Tongue (tissue), 2 donors: ENCODE results near the gene HLCS. TPM values are rescaled to one million over a fixed set of nuclear protein-coding genes. Genes with fewer than 3 reads are reported as not detected.

Experiments
- DNase-seq: peaks from one replicate; pipeline ENCODE4 v3.0.0-alpha.2; 2015
- total RNA-seq: library from RNA; depleted of rRNA; stranded (reverse); fragments of >200 nt; gene quantifications from one replicate; pipeline ENCODE4 v1.2.3, GENCODE V29; 2014

The HLCS gene
- total RNA-seq, 1 donor from 2014 or later, result 30.0 TPM

DNA sequence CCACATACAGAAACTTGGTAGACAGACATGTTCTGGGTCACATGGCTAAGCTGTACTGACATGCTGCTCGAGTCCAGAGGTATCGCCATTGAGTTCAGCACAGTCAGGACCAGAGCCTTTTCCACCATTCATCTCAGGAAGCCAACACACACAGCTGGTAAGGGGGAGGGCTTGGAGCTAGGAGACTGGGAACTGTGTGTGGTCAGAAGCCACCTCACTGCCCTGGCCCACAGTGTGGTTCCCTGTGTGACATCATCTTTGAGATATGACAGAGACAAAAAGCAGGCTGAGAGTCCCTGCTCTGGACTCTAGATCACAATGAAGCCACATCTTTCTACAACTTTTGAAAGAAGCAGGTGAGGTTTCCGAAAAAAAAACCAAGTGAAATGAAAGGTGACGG is 160.4 kb downstream of the HLCS start:
- DNase-seq, result no peak

DNA sequence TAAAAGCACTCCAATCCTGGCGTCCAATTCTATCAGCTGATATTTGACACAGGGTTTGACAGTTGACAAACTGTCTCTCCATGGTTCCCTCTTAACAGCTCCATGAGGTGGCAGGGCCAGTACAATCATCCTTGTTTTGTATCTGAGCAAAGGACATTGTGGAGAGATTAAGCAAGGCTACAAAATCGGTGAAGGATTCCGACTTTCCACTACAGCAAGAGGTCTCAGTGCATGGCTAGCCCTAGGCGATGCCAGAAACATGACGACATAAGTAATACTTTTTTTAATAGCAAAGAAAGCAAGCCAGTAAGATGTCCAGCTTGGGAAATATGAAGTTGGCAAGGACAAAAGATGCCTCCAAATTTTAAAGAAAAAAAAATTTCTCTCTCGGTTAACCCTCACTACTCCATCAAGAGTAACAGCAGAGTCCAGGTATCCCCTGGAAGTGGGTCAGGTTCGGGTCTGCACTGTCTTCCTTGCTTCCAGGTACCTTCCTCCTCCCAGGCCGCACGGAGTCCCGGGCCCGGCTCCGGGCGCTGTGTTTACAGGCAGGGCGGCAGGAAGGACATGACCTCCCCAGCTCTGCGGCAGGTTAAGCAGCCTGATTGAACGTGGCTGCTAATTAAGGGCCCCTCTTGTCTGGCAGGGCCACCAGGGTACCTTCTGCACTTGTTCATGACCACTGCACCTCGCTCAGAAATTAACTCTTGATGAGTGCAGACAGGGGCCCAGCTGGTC is 161.4 kb downstream of the HLCS start:
- DNase-seq, result no peak

DNA sequence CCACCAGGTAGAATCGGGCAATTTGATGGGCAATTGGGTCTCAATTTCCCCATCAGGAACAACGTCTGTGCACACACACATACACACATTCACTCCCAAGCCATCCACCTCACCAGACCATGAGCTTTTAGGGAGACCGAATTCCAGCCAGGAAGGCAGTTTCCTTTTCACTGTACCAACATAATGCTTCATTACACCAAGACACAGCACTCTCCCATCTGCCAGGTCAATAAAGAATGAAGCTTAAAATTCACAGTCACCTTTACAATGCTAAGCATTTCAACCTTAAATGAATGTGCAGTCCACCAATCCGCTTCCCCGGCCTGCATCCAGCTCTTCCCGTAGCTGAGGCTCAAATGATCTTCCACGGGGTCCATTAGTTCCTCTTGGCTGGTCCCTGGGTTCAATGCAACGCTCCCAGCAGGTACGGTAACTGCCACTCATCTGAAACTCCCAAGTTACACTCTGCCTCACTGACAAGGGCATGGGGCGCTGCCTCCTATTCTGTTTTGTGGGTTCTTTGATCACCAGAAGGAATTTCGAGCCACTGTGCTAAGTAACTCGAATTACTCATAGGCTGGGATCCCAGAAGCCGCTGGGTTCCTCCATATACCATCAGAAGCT is 162.5 kb downstream of the HLCS start:
- DNase-seq, result no peak

DNA sequence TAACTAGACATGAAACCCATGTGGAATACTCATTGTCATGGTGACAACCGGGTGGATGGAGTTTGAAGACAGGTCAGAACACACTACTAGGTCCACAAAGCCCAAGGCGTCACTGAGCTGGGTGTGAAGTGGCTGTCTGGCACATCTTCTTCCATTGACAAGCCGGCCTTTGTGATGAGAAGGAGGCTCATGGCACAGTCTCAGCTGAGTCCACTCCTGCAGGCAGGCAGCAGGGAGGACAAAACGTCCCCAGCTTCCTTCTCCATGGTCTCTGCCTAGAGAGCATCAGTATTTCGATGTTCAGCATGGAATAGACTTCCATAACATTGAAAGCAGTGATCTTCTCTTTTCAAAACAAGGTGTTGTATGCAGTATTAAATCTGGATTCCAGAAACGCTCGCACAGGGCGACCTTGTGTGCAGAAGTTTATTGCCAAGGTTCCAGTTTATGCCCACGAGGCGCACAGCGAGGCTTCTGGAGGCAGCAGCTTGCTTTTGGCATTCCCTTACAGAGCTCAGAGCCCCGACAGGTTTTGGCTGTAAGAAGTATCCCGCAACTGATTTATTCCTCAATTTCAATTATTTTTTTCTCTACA is 163.3 kb downstream of the HLCS start:
- DNase-seq, result no peak

DNA sequence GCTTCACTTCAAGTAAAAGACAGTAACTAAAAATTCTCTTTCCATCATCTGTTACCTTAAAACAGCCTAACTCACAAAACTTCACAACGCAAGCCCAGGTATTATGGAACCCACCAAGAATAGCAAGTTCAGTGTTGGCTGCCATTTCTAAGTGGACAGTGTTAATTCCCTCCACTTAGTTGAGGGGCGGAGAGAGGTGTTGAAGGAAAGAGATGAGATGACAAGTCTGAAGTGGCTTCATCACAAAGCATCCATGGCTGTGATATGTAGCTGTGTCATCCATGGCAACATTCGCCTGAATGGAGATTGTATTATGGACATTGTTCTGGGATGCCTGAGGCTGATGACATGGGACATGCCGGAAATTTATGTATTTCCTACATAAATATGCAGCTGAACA is 165.7 kb downstream of the HLCS start:
- no peak for DNase-seq

DNA sequence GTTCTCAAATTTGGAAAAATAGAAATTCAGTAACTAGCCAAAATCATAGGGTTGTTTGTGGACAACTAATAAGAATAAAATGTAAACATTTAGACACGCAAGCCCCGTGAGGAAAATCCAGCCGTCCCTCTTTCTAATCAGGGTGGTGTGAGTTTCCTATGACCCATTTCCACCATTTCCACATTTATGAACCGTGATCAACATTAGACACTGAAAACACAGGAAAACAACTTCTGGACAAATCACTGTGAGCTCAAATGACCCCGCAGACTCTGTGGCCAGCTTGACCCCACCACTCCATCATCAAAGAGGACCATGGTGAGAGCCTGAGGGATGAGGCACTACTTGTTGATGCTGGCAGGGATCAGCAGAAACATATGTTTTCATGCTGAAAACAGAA is 166.6 kb downstream of the HLCS start:
- DNase-seq, result no peak

DNA sequence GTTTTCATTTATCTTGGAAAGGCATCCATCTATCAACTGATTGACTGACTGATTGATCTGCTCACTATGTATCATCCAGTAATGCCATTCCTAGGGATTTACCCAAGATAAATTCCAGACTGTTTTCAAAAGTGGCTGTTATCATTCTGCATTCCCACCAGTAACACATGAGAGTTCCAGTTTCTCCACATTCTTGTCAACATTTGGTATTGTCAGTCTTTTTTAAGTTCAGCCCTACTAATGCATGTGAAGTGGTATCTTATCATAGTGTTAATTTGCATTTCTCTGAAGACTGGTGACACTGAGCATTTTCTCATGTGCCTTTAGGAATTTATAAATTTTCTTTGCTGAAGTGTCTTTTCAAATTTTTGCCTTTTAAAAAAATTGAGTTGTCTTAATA is 168.0 kb downstream of the HLCS start:
- no peak for DNase-seq

DNA sequence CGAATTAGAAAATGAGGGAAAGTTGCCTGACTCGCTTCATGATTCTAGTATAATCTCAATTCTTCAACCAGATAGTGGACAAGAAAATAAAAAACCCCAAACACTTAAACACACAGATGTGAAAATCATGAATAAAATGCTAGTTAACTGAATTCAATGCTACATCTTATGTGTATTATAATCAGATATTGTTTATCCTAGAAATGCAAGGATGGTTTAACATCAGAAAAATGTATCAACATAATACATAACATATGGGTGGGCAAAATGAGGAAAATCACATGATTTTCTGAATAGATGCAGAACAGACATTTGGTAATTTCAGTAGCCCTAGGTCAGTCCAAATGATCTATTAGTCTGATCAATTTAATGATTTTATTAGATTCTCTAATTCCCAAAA is 170.4 kb downstream of the HLCS start:
- DNase-seq, result no peak

DNA sequence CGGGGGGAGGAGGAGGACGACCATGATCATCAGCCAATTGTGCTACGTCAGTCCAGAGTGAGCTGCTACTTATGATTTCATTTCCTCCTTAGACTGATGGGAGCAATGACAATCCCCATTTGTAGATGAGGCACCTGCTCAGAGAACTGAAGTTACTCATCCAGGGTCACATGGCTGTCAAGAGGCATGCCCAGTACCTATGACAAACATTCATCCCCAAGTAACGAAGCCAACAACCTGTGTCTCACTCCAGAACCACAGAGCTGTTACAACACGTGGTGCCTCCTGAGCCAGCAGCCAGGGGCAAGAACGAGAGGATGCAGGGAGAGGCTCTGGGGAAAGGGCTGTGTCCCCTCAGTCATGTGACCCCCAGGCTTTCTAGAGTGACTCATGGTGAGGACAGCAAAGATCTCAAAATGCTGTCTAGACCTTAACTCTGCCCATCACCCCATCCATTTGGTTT is 173.9 kb downstream of the HLCS start:
- no peak for DNase-seq

DNA sequence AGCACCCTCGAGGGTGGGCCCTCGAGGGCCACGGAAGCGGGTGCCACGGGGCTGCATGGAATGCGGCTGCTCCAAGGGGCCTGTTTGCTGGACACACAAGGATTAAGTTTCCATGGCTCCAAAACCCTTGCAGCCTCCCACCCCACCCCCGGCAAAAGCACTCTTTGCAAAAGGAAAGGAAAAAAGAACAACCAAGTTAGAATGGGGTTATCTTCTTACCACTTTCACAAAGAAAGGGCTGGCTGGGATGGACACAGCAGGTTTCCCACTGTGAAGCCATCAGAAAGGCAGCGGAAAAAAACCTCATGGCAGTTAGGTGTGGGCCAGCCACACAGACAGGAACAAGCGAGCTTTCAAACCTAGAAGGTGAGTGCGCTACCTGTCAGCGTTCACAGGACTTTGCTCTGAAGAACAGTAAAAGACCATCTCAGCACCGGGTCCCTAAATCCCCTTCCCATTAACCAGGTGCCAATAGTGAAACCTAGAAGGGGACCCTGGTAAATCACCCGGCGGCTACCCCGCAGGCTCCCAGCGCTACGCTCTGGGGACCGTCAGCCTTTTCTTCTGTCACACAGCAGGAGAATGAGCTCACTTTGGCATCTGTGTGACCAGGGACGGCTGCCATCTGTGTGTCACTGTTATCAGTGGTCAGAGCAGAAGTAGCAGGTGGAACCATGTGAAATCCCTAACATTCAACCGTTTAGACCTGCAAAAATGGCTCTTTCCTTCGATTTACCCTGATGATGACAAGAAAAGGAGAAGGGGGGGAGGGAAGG is 174.6 kb downstream of the HLCS start:
- DNase-seq, result no peak

DNA sequence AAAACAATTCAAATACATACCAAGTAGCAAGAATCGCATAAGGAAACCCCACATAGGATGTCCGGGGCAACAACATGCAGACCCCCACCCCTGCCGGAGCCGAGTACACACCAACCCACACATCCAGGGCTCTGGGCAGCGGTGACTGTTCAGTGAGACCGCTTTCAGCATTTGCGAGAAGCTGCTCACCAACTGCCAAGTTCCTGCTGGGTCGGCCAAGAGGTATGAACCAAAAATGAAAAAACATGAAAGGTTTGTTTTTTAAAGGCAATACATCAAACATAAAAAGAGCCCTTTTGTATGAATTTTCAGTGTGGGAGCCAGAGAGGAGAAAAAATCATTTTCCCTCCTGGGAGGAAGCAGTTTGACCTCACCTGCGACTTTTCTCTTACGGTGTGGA is 175.3 kb downstream of the HLCS start:
- DNase-seq, result peak; percentile 55

DNA sequence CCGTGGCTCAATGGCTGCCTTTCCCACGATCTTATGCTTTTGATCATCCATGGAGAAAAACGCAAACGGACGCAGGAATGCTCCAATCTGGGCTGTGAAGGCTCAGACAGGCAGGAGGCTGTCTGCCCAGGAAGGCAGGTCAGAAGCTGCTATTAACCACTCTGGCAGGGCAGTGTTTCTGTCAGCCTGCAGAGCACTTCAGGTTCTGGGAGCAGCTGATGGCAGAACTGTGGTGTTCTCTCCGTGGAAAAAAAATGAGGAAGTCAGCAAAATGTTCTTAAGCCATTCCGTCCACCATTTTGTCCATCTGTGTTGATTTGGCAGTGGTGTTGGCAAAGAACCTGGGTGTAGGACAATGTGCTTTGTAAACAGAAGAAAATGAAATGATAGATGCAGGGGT is 175.9 kb downstream of the HLCS start:
- no peak for DNase-seq

DNA sequence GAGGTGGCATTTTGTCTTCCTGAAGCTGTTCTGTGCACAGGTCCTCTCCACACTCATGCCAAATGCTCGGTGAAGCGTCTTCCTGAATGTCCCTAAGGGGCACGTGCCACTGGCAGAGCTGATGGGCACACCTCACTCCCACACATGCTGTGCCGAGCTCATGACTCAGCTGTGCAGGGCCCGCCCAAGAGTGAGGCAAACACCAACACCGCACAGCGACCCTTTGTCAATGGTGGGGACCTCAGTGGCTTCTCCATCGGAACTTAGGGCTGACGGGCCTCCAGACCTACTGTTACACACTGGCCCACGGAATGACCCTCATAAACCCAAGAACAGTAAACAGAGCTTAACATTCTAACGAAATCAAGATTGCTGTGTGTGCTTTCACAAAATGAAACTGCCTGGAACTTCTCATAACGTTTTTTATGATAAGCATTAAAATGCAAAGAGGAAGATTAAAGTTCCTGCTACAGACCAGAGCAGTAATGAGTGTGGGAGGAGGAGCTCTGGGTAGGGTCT is 178.3 kb downstream of the HLCS start:
- DNase-seq, result no peak

DNA sequence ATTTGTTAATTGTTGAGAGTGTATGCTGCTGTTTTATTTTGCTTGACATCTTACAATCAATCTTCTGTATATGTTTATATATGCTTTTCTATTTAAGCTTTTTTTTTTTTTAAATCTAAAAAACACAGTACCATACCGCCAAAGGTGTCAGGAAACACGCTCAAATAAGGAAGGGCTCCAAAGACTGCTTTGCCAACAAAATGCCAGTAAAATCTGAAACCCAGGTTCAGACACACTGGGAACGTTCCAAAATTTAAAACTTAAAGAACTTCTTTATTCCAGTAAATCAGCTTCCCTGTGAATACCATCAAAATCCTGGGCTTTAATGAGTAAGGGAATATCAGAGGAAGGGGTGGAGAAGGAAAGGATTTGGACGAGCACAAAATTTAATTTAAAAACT is 180.3 kb downstream of the HLCS start:
- no peak for DNase-seq

DNA sequence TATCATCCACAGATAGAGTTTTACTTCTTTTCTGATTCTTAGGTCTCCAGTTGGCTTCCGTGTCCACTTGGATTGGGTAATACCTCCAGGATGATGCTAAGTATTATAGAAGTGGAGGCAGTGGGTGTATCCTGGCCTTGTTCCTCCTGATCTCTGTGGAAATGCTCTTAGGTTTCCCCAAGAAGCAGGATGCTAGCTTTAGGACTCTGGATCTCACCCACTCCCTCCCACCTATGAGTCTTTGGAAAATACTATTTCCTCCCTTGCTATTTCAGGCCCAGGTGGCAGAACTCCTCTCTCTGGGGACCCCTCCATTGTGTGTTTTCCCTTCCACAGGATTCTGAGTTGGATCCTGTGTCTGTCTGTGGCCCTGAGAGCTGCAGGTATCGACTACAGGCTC is 180.9 kb downstream of the HLCS start:
- no peak for DNase-seq

DNA sequence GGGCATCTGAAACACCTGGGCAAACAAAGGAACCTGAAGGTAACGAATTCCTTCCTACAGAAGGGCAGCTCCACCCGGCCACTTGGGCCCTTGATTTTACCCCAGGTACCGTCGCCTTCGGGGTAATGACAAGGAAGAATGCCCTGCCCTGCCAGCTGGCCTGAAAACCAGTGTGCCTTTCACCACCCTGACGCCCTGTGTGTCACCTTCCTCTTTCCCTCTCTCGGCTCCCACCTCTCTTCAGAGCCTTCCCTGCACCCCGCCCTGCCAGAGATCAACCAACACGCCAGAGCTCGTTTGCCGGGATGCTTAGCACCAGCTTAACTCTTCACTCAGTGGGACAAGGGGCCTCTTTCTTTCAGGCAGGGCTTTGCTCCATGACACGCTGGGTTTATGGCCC is 181.5 kb downstream of the HLCS start:
- DNase-seq, result peak; percentile 72

DNA sequence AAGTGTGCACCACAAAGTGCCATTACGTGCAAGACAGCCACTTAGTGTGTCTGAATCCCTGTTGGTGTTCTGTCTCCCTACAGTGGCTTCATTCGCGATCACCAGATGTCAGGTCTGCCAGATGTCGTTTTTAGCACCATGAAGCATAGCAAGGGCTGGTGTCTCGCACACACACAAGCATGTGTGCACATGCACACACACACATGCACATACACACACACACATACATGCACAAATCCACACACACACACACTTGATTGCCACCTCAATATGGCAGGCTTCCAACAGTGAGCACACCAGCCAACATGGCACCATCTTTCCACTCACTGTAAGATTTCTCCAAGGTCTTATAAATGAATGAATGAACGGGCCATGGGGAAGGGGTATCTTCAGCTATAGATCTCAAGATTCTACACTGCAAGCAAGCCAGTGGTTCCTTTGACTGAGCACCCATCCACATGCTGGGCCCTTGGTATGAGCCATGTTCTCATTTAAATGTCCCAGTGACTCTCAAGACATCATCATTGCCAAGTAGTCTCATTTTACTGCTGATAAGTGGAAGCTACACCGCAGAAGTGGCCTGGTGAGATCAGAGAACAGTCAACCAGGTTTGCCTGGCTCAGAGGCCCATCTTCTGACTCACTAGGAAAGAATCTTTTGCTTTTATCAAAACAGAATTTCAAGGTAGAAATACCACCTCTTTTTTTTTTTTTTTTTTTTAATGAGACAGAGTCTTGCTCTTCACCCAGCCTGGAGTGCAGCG is 182.7 kb downstream of the HLCS start:
- no peak for DNase-seq

DNA sequence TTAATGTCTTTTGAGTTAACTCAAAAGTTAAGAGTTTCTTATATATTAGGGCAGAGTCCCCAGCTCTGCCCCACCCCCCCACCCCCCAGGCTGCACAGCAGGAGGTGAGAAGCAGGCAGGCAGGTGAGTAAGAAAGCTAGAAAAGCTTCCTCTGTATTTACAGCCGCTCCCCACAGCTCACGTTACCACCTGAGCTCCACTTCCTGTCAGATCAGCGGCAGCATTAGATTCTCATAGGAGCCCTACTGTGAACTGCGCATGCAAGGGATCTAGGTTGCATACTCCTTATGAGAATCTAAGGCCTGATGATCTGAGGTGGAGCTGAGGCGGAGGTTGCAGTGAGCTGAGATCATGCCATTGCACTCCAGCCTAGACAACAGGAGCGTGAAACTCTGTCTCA is 185.6 kb downstream of the HLCS start:
- no peak for DNase-seq

DNA sequence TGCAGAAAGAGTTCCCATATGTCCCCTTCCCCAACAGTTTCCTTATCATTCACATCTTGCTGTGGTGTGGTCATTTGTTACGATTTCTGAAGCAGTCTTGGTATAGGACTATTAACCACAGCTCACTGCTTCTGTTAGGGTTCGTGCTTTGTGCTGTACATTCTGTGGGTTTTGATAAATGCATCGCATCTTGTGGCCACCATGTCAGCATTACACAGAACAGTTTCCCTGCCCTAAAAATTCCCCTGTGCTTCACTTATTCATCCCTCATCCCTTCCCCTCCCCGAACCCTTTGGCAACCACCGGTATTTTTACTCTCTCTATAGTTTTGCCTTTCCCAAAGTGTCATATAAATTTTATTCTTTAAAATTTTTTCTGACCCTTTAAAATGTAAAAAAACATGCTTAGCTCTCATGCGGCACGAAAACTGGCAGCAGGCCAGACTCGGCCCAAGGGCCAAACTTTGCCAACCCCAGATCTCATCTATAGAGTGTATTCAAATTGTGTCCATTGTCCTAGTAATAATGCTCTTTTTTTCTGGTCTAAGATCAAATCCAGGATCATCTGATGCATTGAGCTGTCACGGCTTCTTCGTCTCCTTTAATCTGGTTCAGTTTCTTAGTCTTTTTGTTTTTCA is 189.4 kb downstream of the HLCS start:
- DNase-seq, result no peak

DNA sequence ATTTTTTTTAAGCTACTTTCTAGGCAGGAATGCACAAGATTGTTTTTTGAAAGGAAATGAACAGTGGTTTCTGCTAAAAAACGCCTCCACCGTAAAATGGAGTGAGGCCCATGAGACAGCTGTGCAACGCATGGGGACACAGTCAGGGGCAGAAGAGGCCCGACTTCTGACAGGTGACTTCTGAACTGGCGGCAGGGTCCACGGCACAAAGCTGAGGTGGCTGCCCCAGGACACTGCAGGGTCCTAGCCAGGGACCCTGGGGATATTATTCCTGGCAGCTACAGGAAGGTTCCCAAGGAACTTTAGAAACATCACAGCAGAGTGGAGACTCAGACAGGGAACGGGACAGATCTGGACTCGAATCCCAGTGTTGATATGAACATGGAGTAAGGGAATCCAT is 192.5 kb downstream of the HLCS start:
- no peak for DNase-seq

DNA sequence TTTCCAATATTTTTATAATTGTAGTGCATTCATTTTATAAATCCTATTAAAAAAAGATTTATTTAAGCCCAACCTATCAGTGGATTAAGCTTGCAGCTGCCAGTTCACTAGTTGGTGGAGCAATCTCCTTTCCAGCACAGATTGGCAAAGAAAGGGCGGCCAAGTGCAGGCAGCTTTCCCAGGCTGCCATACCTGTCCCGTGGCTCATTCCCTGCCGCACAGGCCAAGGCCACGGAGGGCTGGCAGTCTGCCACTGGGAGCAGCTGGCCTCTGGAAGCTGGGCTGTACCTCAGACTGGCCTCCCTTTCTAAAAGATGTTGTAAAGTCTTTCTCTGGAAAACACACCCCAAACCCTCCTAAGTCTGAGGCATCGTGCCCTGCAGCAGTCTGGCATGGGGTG is 193.4 kb downstream of the HLCS start:
- peak; percentile 69 for DNase-seq
